Ovary (tissue), 9 donors: ENCODE data around the gene DIAPH3. TPM values are rescaled to one million over a fixed set of nuclear protein-coding genes. Genes with fewer than 3 reads are reported as not detected.

Experiments
- DNase-seq, 5 donors: peaks; one replicate each; pipeline ENCODE4 v3.0.0-alpha.2; 2019 to 2020
- H3K27ac ChIP-seq, 2 donors: fragments of 200-600 bp; one replicate each; pipeline versions ENCODE4 v1.5.1 to v1.8.0; 2019 to 2022
- H3K27me3 ChIP-seq: fragments of 200-600 bp; one replicate; pipeline ENCODE4 v1.8.0; 2022
- H3K36me3 ChIP-seq: fragments of 200-600 bp; sonication (generic); one replicate; pipeline ENCODE4 v1.5.1; 2019
- H3K4me1 ChIP-seq: one replicate; pipeline ENCODE4 v1.8.1; 2013; ENCODE audit warnings: mild to moderate bottlenecking, moderate library complexity; ENCODE audit not compliant: insufficient read depth
- H3K4me3 ChIP-seq: fragments of 200-600 bp; sonication (generic); one replicate; pipeline ENCODE4 v1.5.1; 2017
- H3K9me3 ChIP-seq, 2 donors: fragments of 200-600 bp in 1 of 2; sonication (generic) in 1 of 2; one replicate each; pipeline versions ENCODE4 v1.5.1 to v1.8.1; 2013 to 2019; ENCODE audit warnings: mild to moderate bottlenecking in 1 of 2, moderate library complexity in 1 of 2
- CTCF ChIP-seq, 3 donors: fragments of 450-650 bp in 2 of 3; fragments of 200-600 bp in 1 of 3; IDR thresholded peaks; one replicate each; pipeline versions ENCODE4 v1.5.1 to v1.8.0; 2016 to 2022; ENCODE audit warnings: antibody characterized with exemption in 3 of 3, mild to moderate bottlenecking in 1 of 3
- EP300 ChIP-seq: sonication (generic); formaldehyde crosslinking; IDR thresholded peaks from one replicate; pipeline ENCODE4 v1.6.1; 2017; ENCODE audit warnings: antibody characterized with exemption
- POLR2A ChIP-seq: fragments of 450-650 bp; IDR thresholded peaks from one replicate; pipeline ENCODE4 v1.6.1; 2017; ENCODE audit warnings: antibody characterized with exemption, mild to moderate bottlenecking, moderate library complexity
- WGBS, 3 donors: extraction: QIAGEN DNeasy Blood & Tissue Kit in 1 of 3; methylation state at CpG; one replicate each; pipeline versions ENCODE4 v1.1.5 to v1.1.7; 2013 to 2017; 5-methylcytosine and 5-hydroxymethylcytosine counted together
- intact Hi-C, 4 donors: fragments of 100-400 bp; cut with DNase I; formaldehyde crosslinking; loops; one replicate each; pipeline versions ENCODE4 v1.11.0 to v1.15.1; 2022 to 2023
- polyA plus RNA-seq, 2 donors: library from polyadenylated mRNA; stranded (reverse); fragments of 200-250 nt in 1 of 2; fragments of 350-450 nt in 1 of 2; fragmentation: Illumina TruSeq in 1 of 2; extraction: RNeasy Lipid Tissue Mini Kit (QIAGEN cat#74804) in 1 of 2; gene quantifications; one replicate each; pipeline ENCODE4 v1.2.3, GENCODE V29; 2013 to 2014
- total RNA-seq, 7 donors: library from RNA; depleted of rRNA in 2 of 7; stranded (reverse); fragments of >200 nt in 2 of 7; fragmentation: NEBNext Ultra II Directional in 3 of 7; extraction: Animal tissue kit (Norgen Biotek cat#: 25700) in 3 of 7; gene quantifications; one replicate each; pipeline versions ENCODE4 v1.1.0 to v1.2.4, GENCODE V29; 2016 to 2023
- donor health status: DM: no; HTN: no; CAD: no; lungs with moderate emphysema.
- donor health status: DM: no; HTN: no; CAD: no.
- donor health status: Bipolar disorder and iron deficiency.
- donor health status: DM: yes; HTN: yes; CAD: no.
- donor health status: DM: no; HTN: no; CAD: no.
- donor health status: DM: yes; HTN: yes; CAD: no.

DIAPH3 gene
- total and polyA plus RNA-seq, 9 donors, result 0.13 to 2.6 (median 0.40) TPM; not detected in 1

GRCh38 chr13:59701261-59701660 lies 462.5 kb downstream of the DIAPH3 start:
- no peaks in the 10 kb centered on the region for H3K36me3 ChIP-seq
- DNase-seq, result no peak
- H3K27me3 ChIP-seq, result no peaks in the 10 kb centered on the region
- no peak overlapping the region for H3K4me3 ChIP-seq
- H3K27ac ChIP-seq, result no peak overlapping the region
- TF ChIP-seq CTCF (IDR thresholded peaks at IDR 0.05) (no peak), EP300 (no peak), POLR2A (no peak)
- 71 to 86% (median 71%) methylated on average over 2 of the region's 2 CpGs for WGBS, 3 donors
- no peaks in the 10 kb centered on the region for H3K9me3 ChIP-seq
- intact Hi-C loops, result no loop called here
- no peaks in the 10 kb centered on the region for H3K4me1 ChIP-seq

GRCh38 chr13:59700281-59700680 lies 463.4 kb downstream of the DIAPH3 start:
- no peak for DNase-seq
- no peaks in the 10 kb centered on the region for H3K27me3 ChIP-seq
- H3K27ac ChIP-seq, result no peak overlapping the region
- H3K36me3 ChIP-seq, result no peaks in the 10 kb centered on the region
- no peaks in the 10 kb centered on the region for H3K4me1 ChIP-seq
- H3K9me3 ChIP-seq, result no peaks in the 10 kb centered on the region
- H3K4me3 ChIP-seq, result no peak overlapping the region
- intact Hi-C loops, result no loop called here
- TF ChIP-seq CTCF (IDR thresholded peaks at IDR 0.05) (no peak), EP300 (no peak)
- WGBS, 3 donors, result 95 to 100% (median 96%) methylated on average over 2 of the region's 2 CpGs

- TF ChIP-seq POLR2A, result no peak
- no peak for TF ChIP-seq EP300
- TF ChIP-seq CTCF (IDR thresholded peaks at IDR 0.05), result no peak
- intact Hi-C loops, result no loop called here
- H3K4me3 ChIP-seq, result no peak overlapping the region
- H3K9me3 ChIP-seq, result no peaks in the 10 kb centered on the region
- no peak overlapping the region for H3K27ac ChIP-seq
- no peaks in the 10 kb centered on the region for H3K36me3 ChIP-seq
- H3K27me3 ChIP-seq, result no peaks in the 10 kb centered on the region
- H3K4me1 ChIP-seq, result no peaks in the 10 kb centered on the region
- 88 to 93% (median 90%) methylated on average over 1 of the region's 1 CpG for WGBS, 3 donors
- DNase-seq, result no peak
Observed at GRCh38 chr13:59696271-59696670, 467.5 kb downstream of the DIAPH3 start.

- Histone ChIP-seq H3K4me1 (no peaks in the 10 kb centered on the region), H3K27ac (no peak overlapping the region), H3K36me3 (no peaks in the 10 kb centered on the region), H3K27me3 (no peaks in the 10 kb centered on the region), H3K4me3 (no peak overlapping the region), H3K9me3 (no peaks in the 10 kb centered on the region)
- WGBS, 3 donors, result 13 to 32% (median 21%) methylated on average over 1 of the region's 1 CpG
- no peak for DNase-seq
- intact Hi-C loops, result no loop called here
- TF ChIP-seq CTCF (IDR thresholded peaks at IDR 0.05) (no peak), EP300 (no peak), POLR2A (no peak)
Observed at GRCh38 chr13:59691501-59692066, 472.1 kb downstream of the DIAPH3 start.
